NB4 (cell line): ENCODE data around the gene DHRS3.

Source experiments
- TF ChIP-seq, protein P1 (sequence below): IDR thresholded peaks from one replicate; pipeline ENCODE4 v1.5.1; 2012; ENCODE audit warnings: low read depth, low read length
- TF ChIP-seq, protein P2 (sequence below): IDR thresholded peaks from 2 replicates; pipeline ENCODE4 v1.6.1; 2011; ENCODE audit warnings: low read depth, low read length

DNA sequence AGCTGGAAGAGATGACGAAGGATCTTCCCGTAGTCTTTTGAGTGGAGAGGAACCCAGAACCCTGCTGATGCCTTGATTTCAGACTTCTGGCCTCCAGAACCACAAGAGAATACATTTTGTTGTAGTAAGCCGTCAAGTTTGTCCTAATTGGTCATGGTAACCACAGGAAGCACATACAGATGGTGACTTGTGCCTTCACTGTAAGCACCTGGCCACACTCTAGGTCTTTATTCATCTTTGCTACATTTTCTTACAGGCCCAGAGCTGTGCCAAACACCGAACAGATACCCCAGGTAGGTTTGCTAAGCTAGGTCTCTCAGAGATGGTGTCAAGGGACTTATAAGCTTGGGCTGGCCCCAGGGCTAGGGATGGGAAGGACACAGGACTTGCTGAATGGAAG is 4.8 kb downstream of the DHRS3 start:
- TF ChIP-seq, protein P1, sequence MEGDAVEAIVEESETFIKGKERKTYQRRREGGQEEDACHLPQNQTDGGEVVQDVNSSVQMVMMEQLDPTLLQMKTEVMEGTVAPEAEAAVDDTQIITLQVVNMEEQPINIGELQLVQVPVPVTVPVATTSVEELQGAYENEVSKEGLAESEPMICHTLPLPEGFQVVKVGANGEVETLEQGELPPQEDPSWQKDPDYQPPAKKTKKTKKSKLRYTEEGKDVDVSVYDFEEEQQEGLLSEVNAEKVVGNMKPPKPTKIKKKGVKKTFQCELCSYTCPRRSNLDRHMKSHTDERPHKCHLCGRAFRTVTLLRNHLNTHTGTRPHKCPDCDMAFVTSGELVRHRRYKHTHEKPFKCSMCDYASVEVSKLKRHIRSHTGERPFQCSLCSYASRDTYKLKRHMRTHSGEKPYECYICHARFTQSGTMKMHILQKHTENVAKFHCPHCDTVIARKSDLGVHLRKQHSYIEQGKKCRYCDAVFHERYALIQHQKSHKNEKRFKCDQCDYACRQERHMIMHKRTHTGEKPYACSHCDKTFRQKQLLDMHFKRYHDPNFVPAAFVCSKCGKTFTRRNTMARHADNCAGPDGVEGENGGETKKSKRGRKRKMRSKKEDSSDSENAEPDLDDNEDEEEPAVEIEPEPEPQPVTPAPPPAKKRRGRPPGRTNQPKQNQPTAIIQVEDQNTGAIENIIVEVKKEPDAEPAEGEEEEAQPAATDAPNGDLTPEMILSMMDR = no peak
- TF ChIP-seq, protein P2, sequence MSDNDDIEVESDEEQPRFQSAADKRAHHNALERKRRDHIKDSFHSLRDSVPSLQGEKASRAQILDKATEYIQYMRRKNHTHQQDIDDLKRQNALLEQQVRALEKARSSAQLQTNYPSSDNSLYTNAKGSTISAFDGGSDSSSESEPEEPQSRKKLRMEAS = no peak
